Fibroblast of lung (primary cell): Measurements from ENCODE around the gene SAMD11.

Experiments used
- EZH2 ChIP-seq: IDR thresholded peaks from 2 replicates; pipeline ENCODE4 v1.5.1; 2012; ENCODE audit warnings: low read length, control low read depth, mild to moderate bottlenecking; ENCODE audit errors: missing control alignments
- TF ChIP-seq, protein P1 (sequence below), 2 donors: IDR thresholded peaks in 1 of 2; conservative IDR thresholded peaks in 1 of 2; 1 replicate in 1 of 2; 2 replicates in 1 of 2; pipeline ENCODE4 v1.5.1; 2011 to 2012; ENCODE audit warnings: low read length in 2 of 2, control low read depth in 1 of 2, inconsistent platforms in 1 of 2, low read depth in 1 of 2, mild to moderate bottlenecking in 1 of 2

DNA sequence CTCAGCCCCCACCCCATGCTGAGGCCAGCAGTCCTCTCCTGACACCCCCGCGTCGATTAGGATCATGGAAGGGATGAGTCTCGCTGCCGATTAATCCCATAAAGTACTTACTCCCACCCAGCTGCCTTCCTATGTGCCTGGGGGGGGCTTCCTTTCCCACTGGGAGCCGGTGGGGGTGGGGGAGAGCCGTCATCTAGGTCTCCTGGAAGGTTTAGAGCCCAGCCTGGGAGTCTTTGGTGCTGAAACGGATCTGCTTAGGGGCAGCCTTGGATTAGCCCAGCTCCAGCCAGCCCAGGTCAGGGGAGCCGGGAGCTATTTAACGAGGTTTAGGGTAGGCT, 9.8 kb downstream of the SAMD11 start:
- TF ChIP-seq EZH2 = no peak
- TF ChIP-seq, protein P1, sequence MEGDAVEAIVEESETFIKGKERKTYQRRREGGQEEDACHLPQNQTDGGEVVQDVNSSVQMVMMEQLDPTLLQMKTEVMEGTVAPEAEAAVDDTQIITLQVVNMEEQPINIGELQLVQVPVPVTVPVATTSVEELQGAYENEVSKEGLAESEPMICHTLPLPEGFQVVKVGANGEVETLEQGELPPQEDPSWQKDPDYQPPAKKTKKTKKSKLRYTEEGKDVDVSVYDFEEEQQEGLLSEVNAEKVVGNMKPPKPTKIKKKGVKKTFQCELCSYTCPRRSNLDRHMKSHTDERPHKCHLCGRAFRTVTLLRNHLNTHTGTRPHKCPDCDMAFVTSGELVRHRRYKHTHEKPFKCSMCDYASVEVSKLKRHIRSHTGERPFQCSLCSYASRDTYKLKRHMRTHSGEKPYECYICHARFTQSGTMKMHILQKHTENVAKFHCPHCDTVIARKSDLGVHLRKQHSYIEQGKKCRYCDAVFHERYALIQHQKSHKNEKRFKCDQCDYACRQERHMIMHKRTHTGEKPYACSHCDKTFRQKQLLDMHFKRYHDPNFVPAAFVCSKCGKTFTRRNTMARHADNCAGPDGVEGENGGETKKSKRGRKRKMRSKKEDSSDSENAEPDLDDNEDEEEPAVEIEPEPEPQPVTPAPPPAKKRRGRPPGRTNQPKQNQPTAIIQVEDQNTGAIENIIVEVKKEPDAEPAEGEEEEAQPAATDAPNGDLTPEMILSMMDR (conservative IDR thresholded peaks at IDR 0.05 in 1 of 2, IDR thresholded peaks at IDR 0.05 in 1 of 2; ENCODE audit: low read depth in 1 of 2, low read length in 2 of 2) = no peak
